NCI-H2196 treated with DMSO at 0.1 percent for 48 hours (cell line): Measurements from ENCODE around the gene C3.
"Not testable (repeated sequence)": the region's sequence is repeated elsewhere in the genome, so short reads cannot be mapped to it uniquely, and the experiment has no call there.

ENCODE experiments used
- DNase-seq: peaks from one replicate; lab custom pipeline; 2025; ENCODE audit not compliant: unreplicated experiment; lab: John Stamatoyannopoulos, UW

Gene C3

GRCh38 chr19:6667114-6667627, 53.3 kb downstream of the C3 start:
- no peak for DNase-seq

GRCh38 chr19:6664916-6665315, 55.5 kb downstream of the C3 start:
- DNase-seq = no peak

DNA sequence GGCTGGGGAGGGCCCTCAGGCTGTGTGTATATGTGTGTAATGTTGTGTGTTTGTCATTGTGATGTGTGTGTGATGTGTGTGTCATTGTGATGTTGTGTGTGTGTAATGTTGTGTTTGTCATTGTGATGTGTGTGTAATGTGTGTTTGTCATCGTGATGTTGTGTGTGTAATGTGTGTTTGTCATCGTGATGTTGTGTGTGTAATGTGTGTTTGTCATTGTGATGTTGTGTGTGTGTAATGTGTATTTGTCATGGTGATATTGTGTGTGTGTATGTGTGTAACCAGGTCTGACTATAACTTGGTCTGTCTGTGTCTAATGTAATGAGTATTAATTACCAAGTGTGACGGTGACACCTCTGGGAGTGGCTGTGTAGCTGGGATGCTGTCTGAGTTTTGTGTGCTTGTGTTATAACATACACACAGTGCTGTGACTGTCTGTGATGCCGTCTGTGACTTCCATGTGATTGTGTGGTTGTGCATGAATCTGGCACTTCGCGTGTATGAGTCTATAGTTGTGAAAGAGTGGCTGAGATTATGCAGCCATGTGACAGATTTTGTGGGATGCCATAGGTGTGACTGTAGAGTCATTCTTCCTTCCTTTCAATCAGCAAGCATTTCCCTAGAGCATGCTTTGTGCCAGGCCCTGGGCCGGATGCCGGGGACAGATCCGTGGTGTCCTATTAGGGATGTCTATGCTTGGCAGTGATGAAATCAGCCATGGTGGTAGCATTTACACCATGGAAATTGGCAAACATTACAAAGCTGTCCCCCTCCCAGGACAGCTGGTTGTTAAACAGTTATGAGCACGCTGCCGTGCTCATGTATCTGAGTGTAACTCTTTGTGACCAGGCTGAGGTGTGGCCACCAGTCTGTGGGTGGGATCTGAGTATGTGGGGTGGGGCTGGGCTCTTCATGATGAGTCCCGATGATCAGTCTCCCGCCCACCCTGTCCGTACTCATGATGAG, 56.9 kb downstream of the C3 start:
- DNase-seq = no peak

- no peak for DNase-seq
Measured at GRCh38 chr19:6662702-6663101, 57.7 kb downstream of the C3 start.

- not testable (repeated sequence) for DNase-seq
Measured at GRCh38 chr19:6661509-6662244, 58.8 kb downstream of the C3 start.

GRCh38 chr19:6660930-6661329, 59.5 kb downstream of the C3 start:
- DNase-seq = no peak

DNA sequence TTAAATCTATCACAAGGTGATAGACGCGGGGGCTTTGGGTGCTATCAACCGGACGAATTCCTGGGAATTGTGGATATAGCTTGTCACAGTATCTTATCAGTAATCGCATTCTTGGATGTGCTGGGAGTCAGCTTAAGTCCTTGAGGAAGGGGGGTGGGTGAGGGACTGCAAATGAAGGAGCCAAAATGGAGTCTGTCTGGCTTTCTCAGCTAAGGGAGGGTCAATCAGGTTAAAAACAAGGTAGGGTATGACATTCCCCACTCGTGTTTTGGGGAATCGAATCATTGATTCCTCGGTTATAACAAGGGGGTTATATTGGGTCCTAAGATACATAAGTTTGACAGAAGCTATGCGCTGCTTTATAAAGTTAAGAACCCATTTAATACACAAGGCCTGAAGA, 64.1 kb downstream of the C3 start:
- DNase-seq = not testable (repeated sequence)

- no peak for DNase-seq
Measured at GRCh38 chr19:6654347-6655310, 65.8 kb downstream of the C3 start.

DNA sequence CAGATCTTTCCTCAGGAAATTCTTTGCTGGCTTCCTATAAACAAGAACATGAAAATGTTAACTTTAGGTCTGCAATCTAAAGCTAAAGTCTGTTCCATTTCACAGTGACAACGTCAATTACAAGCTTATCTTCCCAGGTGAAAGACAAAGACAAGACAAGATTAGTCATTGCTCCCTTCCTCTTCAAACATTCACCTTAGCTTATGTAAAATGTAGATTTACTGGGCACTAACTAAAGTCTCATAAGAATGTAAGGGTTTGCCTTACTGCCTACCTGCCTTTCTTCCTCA, 67.7 kb downstream of the C3 start:
- no peak for DNase-seq

DNA sequence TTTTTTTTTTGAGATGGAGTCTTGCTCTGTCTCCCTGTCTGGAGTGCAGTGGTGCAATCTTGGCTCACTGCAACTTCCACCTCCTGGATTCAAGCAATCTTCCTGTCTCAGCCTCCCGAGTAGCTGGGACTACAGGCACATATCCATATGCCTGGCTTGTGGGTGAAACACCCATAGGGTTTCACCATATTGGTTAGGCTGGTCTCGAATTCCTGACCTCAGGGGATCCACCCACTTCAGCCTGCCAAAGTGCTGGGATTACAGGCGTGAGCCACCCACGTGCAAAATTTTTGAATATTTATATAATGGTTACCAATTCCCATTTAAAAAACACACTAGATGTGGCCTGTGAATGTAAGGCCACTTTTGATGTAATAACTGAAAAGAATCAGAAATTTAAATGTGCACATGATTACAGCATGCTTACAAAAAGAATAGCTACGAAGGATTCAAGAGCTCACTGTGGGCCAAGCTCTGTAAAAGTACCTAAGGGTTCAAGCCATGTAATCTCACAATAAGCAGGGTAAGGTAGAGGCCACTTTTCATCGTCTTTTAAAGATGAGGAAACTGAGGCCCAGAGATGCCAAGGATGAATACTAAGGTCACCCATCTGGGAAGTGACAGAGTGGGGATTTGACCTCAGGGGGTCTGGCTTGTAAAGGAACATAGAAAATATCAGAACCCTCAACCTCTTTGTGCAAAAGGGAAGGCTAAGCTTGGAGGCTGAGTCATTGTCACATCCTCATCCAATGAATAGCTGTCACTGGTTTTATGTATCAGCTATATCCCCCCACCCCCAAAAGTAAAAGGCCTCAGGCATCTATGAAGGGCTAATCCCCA, 68.3 kb downstream of the C3 start:
- no peak for DNase-seq

- DNase-seq = no peak
Measured at GRCh38 chr19:6649185-6649584, 71.3 kb downstream of the C3 start.

DNA sequence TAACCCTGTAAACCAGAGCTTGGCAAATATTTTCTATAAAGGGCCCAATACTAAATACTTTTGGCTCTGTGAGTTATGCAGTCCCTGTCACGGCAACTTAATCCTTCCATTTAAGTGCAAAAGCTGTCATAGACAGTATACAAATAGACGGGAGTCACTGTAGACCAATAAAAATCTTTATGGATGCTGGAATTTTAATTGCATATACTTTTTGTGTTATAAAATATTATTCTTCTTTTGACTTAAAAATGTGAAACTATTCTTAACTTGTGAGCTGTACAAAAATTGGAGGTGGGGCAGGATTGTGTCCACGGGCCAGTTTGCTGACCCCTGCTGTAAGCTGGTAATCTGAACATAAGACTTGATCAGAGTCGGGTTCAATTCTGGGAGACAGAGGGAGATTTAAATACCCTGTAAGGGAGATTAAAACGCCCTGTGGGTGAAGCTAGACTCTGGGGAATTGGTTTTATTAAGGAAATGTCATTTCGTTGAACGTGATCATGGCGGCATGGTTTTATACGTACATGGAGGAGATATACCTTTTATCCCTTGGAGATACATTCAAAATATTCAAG, 72.2 kb downstream of the C3 start:
- DNase-seq = no peak

DNA sequence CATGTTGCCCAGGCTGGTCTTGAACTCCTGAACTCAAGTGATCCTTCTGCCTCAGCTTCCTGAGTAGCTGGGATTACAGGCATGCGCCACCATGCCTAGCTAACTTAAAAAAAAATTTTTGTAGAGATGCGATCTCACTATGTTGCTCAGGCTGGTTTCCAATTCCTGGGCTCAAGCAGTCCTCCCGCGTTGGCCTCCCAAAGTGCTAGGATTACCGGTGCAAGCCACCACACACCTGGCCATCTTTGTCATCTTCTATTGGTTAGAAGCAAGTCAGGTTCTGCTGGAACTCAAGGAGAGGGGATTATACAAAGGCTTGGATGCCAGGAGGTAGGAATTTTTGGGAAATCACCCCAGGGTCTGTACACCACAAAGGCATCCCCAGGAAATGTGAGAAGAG, 75.7 kb downstream of the C3 start:
- DNase-seq = no peak

GRCh38 chr19:6640333-6640732, 80.1 kb downstream of the C3 start:
- DNase-seq = not testable (repeated sequence)

- no peak for DNase-seq
Measured at GRCh38 chr19:6639439-6639838, 81.0 kb downstream of the C3 start.

- DNase-seq = not testable (repeated sequence)
Measured at GRCh38 chr19:6633456-6633813, 87.0 kb downstream of the C3 start.

GRCh38 chr19:6632747-6633455, 87.5 kb downstream of the C3 start:
- peak; percentile 16 for DNase-seq

GRCh38 chr19:6632002-6632621, 88.3 kb downstream of the C3 start:
- DNase-seq = peak; percentile 45
